ENCODE data around the gene LCN10. TPM values are rescaled to one million over a fixed set of nuclear protein-coding genes. Genes with fewer than 3 reads are reported as not detected.

LCN10 gene
- total RNA-seq, 1 experiment from 2014 or later: not detected

- peaks cover 59% of the 10 kb centered on the region for H3K27me3 ChIP-seq (replicated peaks)
These were observed 2.0 kb upstream of the LCN10 start for GRCh38 chr9:136744773-136745172.

GRCh38 chr9:136743639-136744211 lies 985 bp upstream of the LCN10 start:
- Histone ChIP-seq H3K36me3 (no peaks in the 10 kb centered on the region), H3K4me3 (no peak overlapping the region), H3K27me3 (replicated peaks) (peaks cover 69% of the 10 kb centered on the region), H3K4me1 (replicated peaks) (no peaks in the 10 kb centered on the region), H3K9me3 (replicated peaks) (no peaks in the 10 kb centered on the region), H3K27ac (no peak overlapping the region)
- no peak for DNase-seq (ENCODE audit: low read depth in 1 of 2, low spot score in 2 of 2)

More at GRCh38 chr9:136744773-136745172, 2.0 kb upstream of the LCN10 start:
- no peaks in the 10 kb centered on the region for H3K4me1 ChIP-seq (replicated peaks)
- H3K27ac ChIP-seq: no peak overlapping the region
- H3K36me3 ChIP-seq: no peaks in the 10 kb centered on the region
- H3K4me3 ChIP-seq: no peak overlapping the region
- H3K9me3 ChIP-seq (replicated peaks): no peaks in the 10 kb centered on the region
- no peak for DNase-seq (ENCODE audit: low read depth in 1 of 2, low spot score in 2 of 2)

GRCh38 chr9:136741883-136742571 lies 713 bp downstream of the LCN10 start:
- no peaks in the 10 kb centered on the region for H3K9me3 ChIP-seq (replicated peaks)
- no peaks in the 10 kb centered on the region for H3K36me3 ChIP-seq
- H3K4me3 ChIP-seq: no peak overlapping the region
- no peaks in the 10 kb centered on the region for H3K4me1 ChIP-seq (replicated peaks)
- H3K27me3 ChIP-seq (replicated peaks): peaks cover 74% of the 10 kb centered on the region
- H3K27ac ChIP-seq: no peak overlapping the region
- no peak for DNase-seq (ENCODE audit: low read depth in 1 of 2, low spot score in 2 of 2)

GRCh38 chr9:136740971-136741882 lies 1.5 kb downstream of the LCN10 start:
- DNase-seq (ENCODE audit: low read depth in 1 of 2, low spot score in 2 of 2): no peak
- no peaks in the 10 kb centered on the region for H3K9me3 ChIP-seq (replicated peaks)
- H3K27me3 ChIP-seq (replicated peaks): peaks cover 67% of the 10 kb centered on the region
- no peak overlapping the region for H3K27ac ChIP-seq
- no peaks in the 10 kb centered on the region for H3K4me1 ChIP-seq (replicated peaks)
- no peaks in the 10 kb centered on the region for H3K36me3 ChIP-seq
- H3K4me3 ChIP-seq: no peak overlapping the region

GRCh38 chr9:136740491-136740890 lies 2.2 kb downstream of the LCN10 start:
- Histone ChIP-seq H3K4me1 (replicated peaks) (no peaks in the 10 kb centered on the region), H3K36me3 (no peaks in the 10 kb centered on the region), H3K4me3 (no peak overlapping the region), H3K27ac (no peak overlapping the region), H3K9me3 (replicated peaks) (no peaks in the 10 kb centered on the region), H3K27me3 (replicated peaks) (peaks cover 67% of the 10 kb centered on the region)
- DNase-seq (ENCODE audit: low read depth in 1 of 2, low spot score in 2 of 2): no peak

GRCh38 chr9:136740069-136740468 lies 2.7 kb downstream of the LCN10 start:
- peaks cover 67% of the 10 kb centered on the region for H3K27me3 ChIP-seq (replicated peaks)
- H3K4me1 ChIP-seq (replicated peaks): no peaks in the 10 kb centered on the region
- H3K4me3 ChIP-seq: no peak overlapping the region
- DNase-seq (ENCODE audit: low read depth in 1 of 2, low spot score in 2 of 2): no peak
- H3K36me3 ChIP-seq: no peaks in the 10 kb centered on the region
- H3K27ac ChIP-seq: no peak overlapping the region
- H3K9me3 ChIP-seq (replicated peaks): no peaks in the 10 kb centered on the region

GRCh38 chr9:136739509-136739908 lies 3.2 kb downstream of the LCN10 start:
- Histone ChIP-seq H3K4me3 (no peak overlapping the region), H3K4me1 (replicated peaks) (no peaks in the 10 kb centered on the region), H3K9me3 (replicated peaks) (no peaks in the 10 kb centered on the region), H3K27ac (no peak overlapping the region), H3K36me3 (no peaks in the 10 kb centered on the region), H3K27me3 (replicated peaks) (peaks cover 65% of the 10 kb centered on the region)
- no peak for DNase-seq (ENCODE audit: low read depth in 1 of 2, low spot score in 2 of 2)

- H3K4me3 ChIP-seq: no peak overlapping the region
- peaks cover 62% of the 10 kb centered on the region for H3K27me3 ChIP-seq (replicated peaks)
- H3K4me1 ChIP-seq (replicated peaks): no peaks in the 10 kb centered on the region
- no peaks in the 10 kb centered on the region for H3K36me3 ChIP-seq
- no peak overlapping the region for H3K27ac ChIP-seq
- no peak for DNase-seq (ENCODE audit: low read depth in 1 of 2, low spot score in 2 of 2)
- H3K9me3 ChIP-seq (replicated peaks): no peaks in the 10 kb centered on the region
These were observed 3.8 kb downstream of the LCN10 start for GRCh38 chr9:136738960-136739359.

GRCh38 chr9:136735812-136736480 lies 6.8 kb downstream of the LCN10 start:
- no peak for DNase-seq (ENCODE audit: low read depth in 1 of 2, low spot score in 2 of 2)
- Histone ChIP-seq H3K36me3 (no peaks in the 10 kb centered on the region), H3K27ac (no peak overlapping the region), H3K4me3 (no peak overlapping the region), H3K4me1 (replicated peaks) (no peaks in the 10 kb centered on the region), H3K27me3 (replicated peaks) (peaks cover 33% of the 10 kb centered on the region), H3K9me3 (replicated peaks) (no peaks in the 10 kb centered on the region)

GRCh38 chr9:136734837-136735496 lies 7.8 kb downstream of the LCN10 start:
- DNase-seq (ENCODE audit: low read depth in 1 of 2, low spot score in 2 of 2): no peak
- no peak overlapping the region for H3K4me3 ChIP-seq
- no peaks in the 10 kb centered on the region for H3K4me1 ChIP-seq (replicated peaks)
- H3K27ac ChIP-seq: no peak overlapping the region
- H3K9me3 ChIP-seq (replicated peaks): no peaks in the 10 kb centered on the region
- H3K36me3 ChIP-seq: no peaks in the 10 kb centered on the region
- H3K27me3 ChIP-seq (replicated peaks): peaks cover 24% of the 10 kb centered on the region

GRCh38 chr9:136733611-136734010 lies 9.1 kb downstream of the LCN10 start:
- Histone ChIP-seq H3K36me3 (peaks cover 3% of the 10 kb centered on the region; the same call in 1 of the 2 replicates), H3K4me3 (no peak overlapping the region), H3K9me3 (replicated peaks) (no peaks in the 10 kb centered on the region), H3K27ac (no peak overlapping the region), H3K27me3 (replicated peaks) (peaks cover 12% of the 10 kb centered on the region), H3K4me1 (replicated peaks) (peaks cover 2% of the 10 kb centered on the region)
- no peak for DNase-seq (ENCODE audit: low read depth in 1 of 2, low spot score in 2 of 2)

- Histone ChIP-seq H3K4me1 (replicated peaks) (peaks cover 8% of the 10 kb centered on the region), H3K36me3 (peaks cover 13% of the 10 kb centered on the region; the same call in 1 of the 2 replicates), H3K9me3 (replicated peaks) (no peaks in the 10 kb centered on the region), H3K4me3 (no peak overlapping the region), H3K27ac (no peak overlapping the region), H3K27me3 (replicated peaks) (peaks cover 8% of the 10 kb centered on the region)
- no peak for DNase-seq (ENCODE audit: low read depth in 1 of 2, low spot score in 2 of 2)
These were observed 10.1 kb downstream of the LCN10 start for GRCh38 chr9:136732444-136733178.

All from SJSA1 (cell line).